GM18858 (cell line): ENCODE data around the gene CEP41.
"Not testable (repeated sequence)": the region's sequence is repeated elsewhere in the genome, so short reads cannot be mapped to it uniquely, and the experiment has no call there.

Experiments used
- ATAC-seq: cut with Tn5 transposase; IDR thresholded peaks from one replicate; pipeline ENCODE4 v1.9.1; 2021; ENCODE audit not compliant: unreplicated experiment

CEP41 gene

DNA sequence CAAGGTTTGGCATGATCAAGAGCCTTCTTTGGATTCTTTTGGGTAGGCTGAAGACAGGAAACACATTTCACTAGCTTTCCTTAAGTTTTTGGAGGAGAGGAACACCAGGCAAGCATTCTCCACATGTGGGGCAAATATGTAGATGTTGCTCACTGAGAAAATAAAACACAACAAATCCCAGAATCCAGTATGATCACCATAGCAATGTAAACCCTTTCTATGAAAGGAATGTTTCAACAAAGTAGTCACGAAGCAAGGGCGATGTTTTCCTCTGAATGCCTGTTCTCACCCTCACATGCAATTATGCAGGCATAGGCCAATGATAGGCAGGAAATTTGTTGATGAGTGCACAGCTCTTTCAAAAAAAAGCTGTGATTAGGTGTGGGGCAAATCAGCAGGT is 20.5 kb upstream of the CEP41 start:
- no peak for ATAC-seq

- ATAC-seq: peak; percentile 51
Observed at GRCh38 chr7:130458257-130458656, 17.4 kb upstream of the CEP41 start.

GRCh38 chr7:130454959-130455358 is 14.1 kb upstream of the CEP41 start:
- ATAC-seq: no peak

DNA sequence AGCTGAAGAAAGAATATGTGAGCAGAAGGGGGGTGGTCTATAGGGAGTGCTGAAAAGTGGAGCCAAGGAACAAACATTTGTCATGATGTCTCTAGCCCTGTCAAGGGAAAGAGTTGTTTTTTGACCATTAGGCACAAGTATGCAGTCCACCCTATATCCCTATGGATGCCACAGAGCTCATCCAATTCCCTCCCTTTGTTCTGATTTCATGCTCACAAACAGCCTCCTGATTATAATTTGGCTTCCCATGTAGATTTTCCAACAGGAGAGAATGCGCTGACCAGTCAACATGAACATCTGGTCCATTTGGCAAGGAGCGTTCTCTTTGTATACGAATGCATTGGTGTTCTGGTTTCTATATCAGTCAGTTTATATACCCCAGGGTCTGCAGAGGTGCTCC is 12.1 kb upstream of the CEP41 start:
- no peak for ATAC-seq

DNA sequence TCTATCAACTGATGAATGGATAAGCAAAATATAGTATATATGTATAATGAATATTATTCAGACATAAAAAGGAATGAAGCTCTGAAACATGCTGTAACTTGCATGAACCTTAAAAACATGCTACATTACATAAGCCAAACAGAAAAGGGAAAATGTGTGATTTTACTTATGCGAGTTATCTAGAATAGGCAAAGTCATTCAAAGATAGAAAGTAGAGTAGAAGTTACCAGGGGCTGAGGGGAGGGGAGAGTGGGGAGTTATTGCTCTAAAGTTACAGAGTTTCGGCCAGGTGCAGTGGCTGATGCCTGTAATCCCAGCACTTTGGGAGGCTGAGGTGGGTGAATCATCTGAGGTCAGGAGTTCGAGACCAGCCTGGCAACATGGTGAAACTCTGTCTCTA is 10.5 kb upstream of the CEP41 start:
- ATAC-seq: not testable (repeated sequence)

- ATAC-seq: no peak
Observed at GRCh38 chr7:130446259-130446658, 5.4 kb upstream of the CEP41 start.

- ATAC-seq: no peak
Observed at GRCh38 chr7:130444751-130445407, 4.1 kb upstream of the CEP41 start.

- ATAC-seq: no peak
Observed at GRCh38 chr7:130444234-130444633, 3.4 kb upstream of the CEP41 start.

DNA sequence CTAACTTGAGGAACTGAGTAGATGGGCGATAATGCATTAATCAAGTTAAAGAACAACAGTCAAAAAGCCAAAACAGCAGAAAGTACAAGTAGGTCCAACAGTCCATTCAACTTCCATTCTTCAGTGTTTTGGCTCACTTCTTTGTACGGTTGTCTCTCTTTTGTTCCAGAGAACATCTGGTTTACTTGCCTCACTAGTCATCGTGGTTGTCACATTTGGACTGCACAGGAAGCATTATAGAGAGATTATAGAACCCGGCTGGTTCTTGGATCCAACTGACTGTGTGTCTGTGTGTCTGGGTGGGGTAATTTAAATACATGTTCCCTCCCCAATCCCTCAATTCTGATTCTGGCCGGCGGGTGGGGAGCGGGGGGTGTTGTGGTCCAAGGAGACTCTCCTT is 1.8 kb upstream of the CEP41 start:
- no peak for ATAC-seq

DNA sequence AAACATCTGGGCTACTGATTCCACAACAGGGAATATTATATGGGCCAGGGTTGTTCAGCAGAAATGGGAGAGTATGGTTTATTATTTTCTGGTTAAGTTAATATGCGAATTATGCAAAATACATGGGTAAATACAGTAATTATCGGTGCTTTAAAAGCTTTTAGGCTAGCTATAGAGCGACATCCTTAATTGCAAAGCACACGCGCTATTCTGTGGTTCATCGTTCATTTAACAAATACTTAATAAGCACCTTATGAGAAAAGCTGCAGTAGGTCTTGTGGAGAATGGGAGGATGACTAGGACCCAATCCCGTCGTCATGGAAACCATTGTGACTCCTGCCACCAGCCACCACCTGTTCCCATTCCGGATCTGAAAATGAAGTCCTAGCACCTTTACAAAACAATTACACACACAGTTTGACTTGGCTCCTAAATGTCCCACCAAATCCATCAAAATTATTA is 623 bp upstream of the CEP41 start:
- ATAC-seq: no peak

GRCh38 chr7:130436253-130436652 is 4.6 kb downstream of the CEP41 start:
- ATAC-seq: no peak

GRCh38 chr7:130435311-130435854 is 5.4 kb downstream of the CEP41 start:
- ATAC-seq: no peak

GRCh38 chr7:130433301-130433700 is 7.5 kb downstream of the CEP41 start:
- ATAC-seq: no peak

- ATAC-seq: no peak
Observed at GRCh38 chr7:130432886-130433285, 7.9 kb downstream of the CEP41 start.

DNA sequence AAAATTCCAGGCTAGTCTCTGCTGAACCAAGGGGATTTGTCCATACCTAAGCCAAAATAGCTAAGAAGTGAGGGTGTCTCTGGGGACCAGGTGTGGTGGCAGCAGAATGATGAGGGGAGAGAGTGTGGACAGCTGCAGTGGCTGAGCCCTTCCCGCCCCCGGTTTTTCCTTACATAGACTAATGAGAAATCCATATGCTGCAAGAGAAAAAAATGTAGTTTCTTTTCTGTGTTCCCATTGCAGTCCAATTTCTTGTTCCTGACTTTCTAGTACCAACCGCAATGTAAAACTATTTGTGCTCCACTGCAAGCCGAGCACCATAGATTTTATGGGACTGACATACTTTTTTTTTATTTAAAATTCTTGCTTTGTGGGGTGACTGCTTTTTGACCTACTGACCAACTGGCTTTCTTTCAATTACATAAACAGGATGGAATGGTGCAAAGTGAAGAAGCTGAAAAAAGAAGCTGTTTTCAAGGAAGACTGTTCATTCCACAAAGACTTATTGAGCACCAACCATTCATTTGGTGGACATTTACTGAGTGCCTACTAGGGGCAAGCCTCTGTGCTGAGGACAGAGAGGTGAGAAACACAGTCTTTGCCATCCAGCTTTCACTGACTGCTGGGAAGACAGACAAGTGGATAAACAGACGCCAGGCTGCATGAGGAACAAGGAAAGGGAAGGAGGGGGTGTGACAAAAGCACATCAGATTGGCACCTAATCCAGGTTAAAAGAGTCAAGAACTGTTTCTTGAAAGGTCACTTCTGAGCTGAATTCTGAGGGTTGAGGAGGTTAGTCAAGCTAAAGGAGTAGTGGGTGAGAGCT is 9.8 kb downstream of the CEP41 start:
- no peak for ATAC-seq

- ATAC-seq: no peak
Observed at GRCh38 chr7:130430115-130430514, 10.7 kb downstream of the CEP41 start.

DNA sequence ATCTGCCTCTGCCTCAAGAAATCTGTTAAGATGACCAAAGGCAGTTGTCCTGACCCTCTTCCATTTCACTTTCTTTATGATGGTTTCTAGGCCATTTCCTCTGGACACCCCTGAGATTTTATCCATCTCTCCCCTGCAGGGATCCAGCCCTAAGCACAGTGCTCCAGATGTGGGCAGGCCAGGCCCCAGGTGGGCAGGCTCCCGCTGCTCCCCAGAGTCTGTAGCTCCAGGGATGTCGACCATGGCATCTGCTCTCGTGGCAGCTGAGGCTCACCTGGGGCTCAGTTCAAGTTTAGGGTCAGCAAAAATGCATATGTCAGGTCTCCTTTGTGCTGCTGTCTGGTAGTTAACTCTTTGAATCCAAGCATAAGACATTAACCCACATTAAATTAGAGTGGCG is 11.8 kb downstream of the CEP41 start:
- ATAC-seq: no peak

DNA sequence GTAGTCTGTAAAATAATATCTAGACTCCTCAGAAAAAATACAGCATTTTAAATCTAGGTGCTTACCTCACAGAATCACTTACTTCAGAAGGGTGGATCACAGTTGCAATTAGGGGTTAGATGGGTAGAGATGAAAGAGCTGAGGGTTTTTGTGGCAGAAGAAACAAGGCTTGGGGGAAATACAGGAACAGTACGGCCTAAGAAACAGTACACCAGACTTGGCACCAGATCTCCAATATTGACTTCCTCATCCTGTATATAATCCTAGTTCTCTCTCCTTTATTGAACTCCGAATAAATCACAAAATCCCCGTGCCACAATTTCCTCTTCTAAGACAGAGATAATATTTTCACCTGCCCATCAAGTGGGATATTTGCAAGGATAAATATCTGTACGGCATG is 14.3 kb downstream of the CEP41 start:
- ATAC-seq: no peak

DNA sequence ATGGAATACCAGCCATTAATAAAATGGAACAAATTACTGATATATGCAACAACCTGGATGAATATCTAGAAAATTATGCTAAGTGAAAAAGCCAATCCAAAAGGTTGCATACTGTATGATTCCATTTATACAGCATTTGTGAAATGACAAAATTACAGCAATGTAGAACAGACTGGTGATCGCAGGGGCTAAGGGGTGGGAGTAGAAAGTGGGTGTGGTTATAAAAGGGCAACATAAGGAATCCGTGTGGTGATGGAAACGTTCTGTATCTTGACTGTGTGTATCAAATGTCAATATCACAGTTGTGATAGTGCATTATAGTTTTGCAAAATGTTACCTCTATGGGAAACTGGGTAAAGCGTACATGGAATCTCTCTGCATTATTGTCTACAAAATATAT is 15.0 kb downstream of the CEP41 start:
- ATAC-seq: no peak

DNA sequence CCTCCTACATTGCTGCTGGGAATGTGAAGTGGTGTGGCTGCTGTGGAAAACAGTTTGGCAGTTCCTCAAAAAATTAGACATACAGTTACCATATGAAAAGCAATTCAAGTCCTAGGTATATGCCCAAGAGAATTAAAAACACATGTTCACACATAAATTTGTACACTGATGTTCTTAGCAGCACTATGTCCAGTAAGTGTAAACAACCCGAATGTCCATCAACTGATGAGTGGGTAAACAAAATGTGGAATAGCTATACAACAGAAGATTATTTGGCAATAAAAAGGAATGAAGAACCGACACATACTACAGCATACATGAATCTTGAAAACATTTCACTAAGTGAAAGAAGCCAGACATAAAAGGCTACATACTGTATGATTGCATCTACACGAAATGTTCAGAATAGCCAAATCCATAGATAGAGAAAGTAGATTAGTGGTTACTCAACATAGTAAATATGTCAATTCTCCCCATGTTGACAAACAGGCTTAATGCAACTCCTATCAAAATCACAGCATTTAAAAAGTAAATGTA is 17.2 kb downstream of the CEP41 start:
- no peak for ATAC-seq

DNA sequence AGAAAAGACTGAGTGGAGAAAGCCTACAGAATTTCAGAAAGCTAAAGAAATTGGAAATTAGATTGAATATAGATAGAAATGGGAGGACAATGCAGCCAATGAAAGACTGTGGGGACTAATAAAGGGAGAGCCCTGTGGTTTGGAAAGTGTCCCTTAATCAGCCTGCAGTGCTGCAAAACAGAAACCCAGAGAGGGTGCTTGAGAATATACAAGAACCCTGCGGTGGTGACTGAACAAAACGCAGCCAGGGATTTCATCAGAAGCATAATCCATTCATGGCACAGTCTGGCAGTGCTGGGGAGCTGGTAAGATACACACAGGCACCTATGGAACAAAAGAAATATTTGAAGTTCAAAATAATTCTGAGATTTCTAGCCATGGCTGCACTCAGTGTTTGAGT is 19.1 kb downstream of the CEP41 start:
- ATAC-seq: no peak
